OCI-LY7 (cell line): ENCODE data around the gene INSIG1. TPM values are rescaled to one million over a fixed set of nuclear protein-coding genes. Genes with fewer than 3 reads are reported as not detected.

Experiments used
- BruUV-seq: library from RNA; stranded (reverse); fragments of 400-500 nt; replicated peaks from 2 replicates; lab custom pipeline; 2021; lab: Mats Ljungman, UMichigan
- CTCF ChIA-PET: fragments of 300-600 bp; sonication (Branson Sonifier 250); formaldehyde crosslinking; loops from one replicate; lab custom pipeline; 2022; ENCODE audit warnings: antibody characterized with exemption; ENCODE audit not compliant: unreplicated experiment; lab: Charles Lee
- POLR2A ChIA-PET: fragments of 300-600 bp; sonication (Branson Sonifier 250); formaldehyde crosslinking; loops from one replicate; lab custom pipeline; 2022; ENCODE audit warnings: antibody characterized with exemption; lab: Charles Lee
- DNase-seq: peaks from one replicate; pipeline ENCODE4 v3.0.0-alpha.2; 2015; ENCODE audit warnings: low spot score
- H2AFZ ChIP-seq: fragments of 200-600 bp; sonication (generic), shearing (Covaris generic); 2 replicates; pipeline ENCODE4 v1.6.1; 2014; ENCODE audit warnings: mild to moderate bottlenecking, antibody characterized with exemption, low read length, moderate library complexity
- H3K27ac ChIP-seq: fragments of 200-600 bp; sonication (generic); 2 replicates; pipeline ENCODE4 v1.5.1; 2014; ENCODE audit warnings: mixed run types, low read depth, mild to moderate bottlenecking, moderate library complexity, low read length, inconsistent platforms; ENCODE audit not compliant: poor library complexity, severe bottlenecking
- H3K36me3 ChIP-seq: fragments of 200-600 bp; sonication (generic); 2 replicates; pipeline ENCODE4 v1.6.1; 2014; ENCODE audit warnings: mild to moderate bottlenecking, antibody characterized with exemption, low read length, moderate library complexity, mixed read lengths; ENCODE audit not compliant: insufficient read depth
- H3K4me1 ChIP-seq: fragments of 200-600 bp; sonication (generic); 2 replicates; pipeline ENCODE4 v1.5.1; 2014; ENCODE audit warnings: mild to moderate bottlenecking, low read length; ENCODE audit not compliant: insufficient read depth, poor library complexity, severe bottlenecking
- H3K4me2 ChIP-seq: fragments of 200-600 bp; sonication (generic); 2 replicates; pipeline ENCODE4 v1.6.1; 2014; ENCODE audit warnings: mild to moderate bottlenecking, low read length
- H3K4me3 ChIP-seq: fragments of 200-600 bp; sonication (generic); 2 replicates; pipeline ENCODE4 v1.5.1; 2014; ENCODE audit warnings: mild to moderate bottlenecking, low read depth, low read length; ENCODE audit not compliant: poor library complexity, severe bottlenecking
- H3K79me2 ChIP-seq: fragments of 200-600 bp; sonication (generic); 2 replicates; pipeline ENCODE4 v1.6.1; 2016; ENCODE audit warnings: low read depth, mild to moderate bottlenecking, low read length, moderate library complexity, mixed read lengths; ENCODE audit not compliant: insufficient read depth
- H3K9me2 ChIP-seq: fragments of 200-600 bp; sonication (generic); 2 replicates; pipeline ENCODE4 v1.6.1; 2016; ENCODE audit warnings: mild to moderate bottlenecking, low read length, mixed read lengths; ENCODE audit not compliant: insufficient read depth
- H3K9me3 ChIP-seq: fragments of 200-600 bp; sonication (generic); 2 replicates; pipeline ENCODE4 v1.6.1; 2014; ENCODE audit warnings: mild to moderate bottlenecking, mixed run types, low read length, mixed read lengths
- H4K20me1 ChIP-seq: fragments of 200-600 bp; sonication (generic); 2 replicates; pipeline ENCODE4 v1.6.1; 2014; ENCODE audit warnings: mild to moderate bottlenecking, antibody characterized with exemption, low read length, moderate library complexity, mixed read lengths; ENCODE audit not compliant: insufficient read depth
- EZH2phosphoT487 ChIP-seq: fragments of 200-600 bp; sonication (generic); IDR thresholded peaks from 2 replicates; pipeline ENCODE4 v1.6.1; 2018; ENCODE audit warnings: low read depth, borderline replicate concordance, mild to moderate bottlenecking, mixed run types, antibody characterized with exemption, low read length, moderate library complexity, mixed read lengths
- intact Hi-C: fragments of 100-400 bp; cut with micrococcal nuclease; formaldehyde crosslinking; loops from one replicate; pipeline ENCODE4 v1.10.0; 2022; ENCODE audit not compliant: unreplicated experiment
- total RNA-seq, 2 experiments: library from RNA; depleted of rRNA in 1 of 2; stranded (reverse); fragments of >200 nt in 1 of 2; shearing (Covaris generic) in 1 of 2; gene quantifications; 2 replicates each; pipeline ENCODE4 v1.2.3, GENCODE V29; 2014 to 2022
- TF ChIP-seq, protein P1 (sequence below): fragments of 200-600 bp; sonication (generic); conservative IDR thresholded peaks from 2 replicates; pipeline ENCODE4 v1.5.1; 2014; ENCODE audit warnings: mild to moderate bottlenecking, antibody characterized with exemption, low read length, moderate library complexity, mixed read lengths

INSIG1 gene
- total RNA-seq, 2 experiments from 2014 or later = 122 to 164 TPM

DNA sequence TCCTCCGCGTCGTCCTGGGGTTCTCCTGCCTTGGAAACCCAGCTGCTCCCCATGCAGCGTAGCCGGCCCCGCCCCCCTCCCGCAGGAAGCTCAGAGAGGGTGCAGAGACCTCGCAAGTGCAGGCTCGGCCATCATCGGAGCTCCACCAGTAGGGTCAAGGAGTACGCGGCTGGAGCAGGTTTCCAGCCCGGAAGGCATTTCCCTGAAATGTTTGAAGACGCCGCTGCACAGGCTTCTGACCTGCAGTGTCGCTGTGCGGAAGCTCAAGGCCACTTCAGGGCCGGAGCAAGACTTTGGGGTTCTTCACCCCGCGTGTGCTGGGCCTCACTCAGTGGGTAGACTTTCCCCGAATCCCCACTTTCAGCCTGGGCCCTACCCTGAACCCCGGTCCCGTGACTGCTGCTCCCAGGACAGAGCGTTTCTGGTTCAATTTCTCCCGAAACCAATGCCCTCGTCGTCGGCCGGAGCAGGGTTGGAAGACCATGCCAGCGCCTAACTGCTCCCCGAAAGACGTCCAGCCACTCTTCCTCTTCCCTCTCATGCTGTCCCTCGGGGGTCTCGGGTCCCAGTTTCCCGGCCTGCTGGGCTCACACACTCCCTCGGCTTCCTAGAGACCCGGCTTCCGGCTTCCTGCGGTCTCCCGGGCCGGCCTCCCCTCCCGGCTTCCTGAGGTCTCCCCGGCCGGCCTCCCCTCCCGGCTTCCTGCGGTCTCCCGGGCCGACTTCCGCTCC is 52.1 kb downstream of the INSIG1 start:
- ChIA-PET POLR2A (no interaction called here), CTCF (no interaction called here)
- Histone ChIP-seq H3K27ac (no peak overlapping the region), H2AFZ (no peak overlapping the region), H4K20me1 (no peaks in the 10 kb centered on the region), H3K4me1 (no peaks in the 10 kb centered on the region), H3K9me2 (no peaks in the 10 kb centered on the region), H3K9me3 (no peaks in the 10 kb centered on the region), H3K79me2 (no peaks in the 10 kb centered on the region), H3K4me3 (no peak overlapping the region), H3K36me3 (no peaks in the 10 kb centered on the region), H3K4me2 (no peak overlapping the region)
- intact Hi-C loops = no loop called here
- DNase-seq = no peak
- BruUV-seq = no TSS peak
- TF ChIP-seq EZH2phosphoT487 = no peak

DNA sequence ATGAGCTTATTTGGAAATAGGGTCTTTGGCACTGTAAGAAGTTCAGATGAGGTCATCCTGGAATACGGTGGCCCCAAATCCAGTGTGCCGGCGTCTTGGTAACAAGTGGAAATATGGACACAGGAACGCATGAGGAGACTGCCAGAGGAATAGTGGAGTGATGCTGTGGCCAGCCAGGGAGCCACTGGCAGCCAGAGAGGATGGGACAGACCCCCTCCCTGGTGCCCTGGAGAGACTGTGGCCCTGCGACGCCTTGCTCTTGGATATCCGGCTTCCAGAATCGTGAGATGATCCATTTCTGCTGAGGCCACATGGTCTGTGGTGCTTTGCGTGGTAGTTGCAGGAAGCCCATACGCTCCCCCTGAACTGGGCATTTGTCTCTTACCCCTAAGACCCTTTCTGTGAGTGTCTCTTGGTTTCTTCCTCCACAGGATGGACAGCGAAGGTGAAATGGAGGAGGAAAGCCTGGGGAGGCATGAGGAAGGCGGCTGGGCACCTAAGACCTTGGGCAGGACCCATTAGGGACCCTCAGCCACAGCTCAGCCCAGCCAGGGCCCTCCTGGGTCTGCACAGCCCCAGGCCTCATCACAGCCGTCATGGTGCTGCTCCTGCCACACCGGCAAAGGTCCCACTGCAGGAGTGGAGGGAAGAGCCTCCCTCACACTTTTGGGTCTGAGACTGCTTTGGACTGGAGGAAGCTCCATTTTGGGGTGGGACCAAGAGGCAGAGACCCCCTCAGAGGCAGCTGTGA is 53.6 kb downstream of the INSIG1 start:
- H3K4me3 ChIP-seq = no peak overlapping the region
- no peaks in the 10 kb centered on the region for H3K4me1 ChIP-seq
- no peaks in the 10 kb centered on the region for H3K36me3 ChIP-seq
- H3K27ac ChIP-seq = no peak overlapping the region
- no peaks in the 10 kb centered on the region for H3K9me3 ChIP-seq
- no peak for DNase-seq
- no peaks in the 10 kb centered on the region for H3K79me2 ChIP-seq
- H4K20me1 ChIP-seq = no peaks in the 10 kb centered on the region
- intact Hi-C loops = no loop called here
- TF ChIP-seq, protein P1, sequence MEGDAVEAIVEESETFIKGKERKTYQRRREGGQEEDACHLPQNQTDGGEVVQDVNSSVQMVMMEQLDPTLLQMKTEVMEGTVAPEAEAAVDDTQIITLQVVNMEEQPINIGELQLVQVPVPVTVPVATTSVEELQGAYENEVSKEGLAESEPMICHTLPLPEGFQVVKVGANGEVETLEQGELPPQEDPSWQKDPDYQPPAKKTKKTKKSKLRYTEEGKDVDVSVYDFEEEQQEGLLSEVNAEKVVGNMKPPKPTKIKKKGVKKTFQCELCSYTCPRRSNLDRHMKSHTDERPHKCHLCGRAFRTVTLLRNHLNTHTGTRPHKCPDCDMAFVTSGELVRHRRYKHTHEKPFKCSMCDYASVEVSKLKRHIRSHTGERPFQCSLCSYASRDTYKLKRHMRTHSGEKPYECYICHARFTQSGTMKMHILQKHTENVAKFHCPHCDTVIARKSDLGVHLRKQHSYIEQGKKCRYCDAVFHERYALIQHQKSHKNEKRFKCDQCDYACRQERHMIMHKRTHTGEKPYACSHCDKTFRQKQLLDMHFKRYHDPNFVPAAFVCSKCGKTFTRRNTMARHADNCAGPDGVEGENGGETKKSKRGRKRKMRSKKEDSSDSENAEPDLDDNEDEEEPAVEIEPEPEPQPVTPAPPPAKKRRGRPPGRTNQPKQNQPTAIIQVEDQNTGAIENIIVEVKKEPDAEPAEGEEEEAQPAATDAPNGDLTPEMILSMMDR = no peak
- no peak for TF ChIP-seq EZH2phosphoT487
- no peaks in the 10 kb centered on the region for H3K9me2 ChIP-seq
- H3K4me2 ChIP-seq = no peak overlapping the region
- ChIA-PET POLR2A (interaction anchor here (0.5 kb wide), 1 partner anchor 878 kb away, joined by 3 read pairs; no protein-coding TSS in a partner anchor), CTCF (no interaction called here)
- BruUV-seq = no TSS peak
- H2AFZ ChIP-seq = no peak overlapping the region

DNA sequence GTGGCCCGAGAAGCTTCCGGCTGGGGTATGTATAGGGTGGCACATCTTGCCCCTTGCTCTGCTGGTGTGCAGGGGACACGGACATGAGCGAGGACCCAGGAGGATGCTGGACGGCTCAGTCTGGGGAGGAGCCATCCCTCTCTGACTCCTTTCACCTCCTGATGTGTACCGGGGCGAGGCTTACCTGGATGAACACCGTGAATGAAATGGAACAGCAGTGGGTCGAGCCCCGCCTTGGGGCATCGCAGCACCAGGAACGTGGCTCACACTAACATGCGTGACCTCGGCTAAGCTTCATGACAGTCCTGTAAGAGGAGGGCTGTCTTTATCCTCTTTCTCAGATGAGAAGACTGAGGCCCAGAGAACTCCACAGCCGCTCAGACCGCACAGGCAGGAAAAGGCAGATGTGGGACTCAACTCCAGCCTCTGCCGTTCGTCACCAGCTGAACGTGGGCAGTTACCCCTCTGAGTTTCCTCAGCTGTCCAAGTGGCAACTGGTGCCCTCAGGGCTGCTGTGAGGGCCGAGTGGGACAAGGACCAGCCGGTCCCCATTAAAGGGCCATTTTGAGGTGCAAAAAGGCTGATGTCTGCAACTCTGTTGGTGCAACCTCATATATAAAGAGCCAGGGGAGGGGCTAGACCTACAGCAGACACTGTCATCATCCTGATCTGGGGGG is 54.5 kb downstream of the INSIG1 start:
- H3K9me3 ChIP-seq = no peaks in the 10 kb centered on the region
- H3K4me1 ChIP-seq = no peaks in the 10 kb centered on the region
- no peak overlapping the region for H2AFZ ChIP-seq
- H3K9me2 ChIP-seq = no peaks in the 10 kb centered on the region
- no TSS peak for BruUV-seq
- H3K36me3 ChIP-seq = no peaks in the 10 kb centered on the region
- ChIA-PET POLR2A (interaction anchor here (0.5 kb wide), 1 partner anchor 877 kb away, joined by 3 read pairs; no protein-coding TSS in a partner anchor), CTCF (no interaction called here)
- TF ChIP-seq EZH2phosphoT487 = no peak
- TF ChIP-seq, protein P1 = no peak
- intact Hi-C loops = no loop called here
- no peaks in the 10 kb centered on the region for H4K20me1 ChIP-seq
- H3K79me2 ChIP-seq = no peaks in the 10 kb centered on the region
- H3K4me3 ChIP-seq = no peak overlapping the region
- no peak for DNase-seq
- H3K4me2 ChIP-seq = no peak overlapping the region
- H3K27ac ChIP-seq = no peak overlapping the region
